Left renal cortex interstitium (tissue), 4 donors: Measurements from ENCODE around the gene UNCX. TPM values are rescaled to one million over a fixed set of nuclear protein-coding genes. Genes with fewer than 3 reads are reported as not detected.
A peak's percentile ranks its signal among the peaks of the same experiment; 100 is the strongest.
"Not testable (repeated sequence)": the region's sequence is repeated elsewhere in the genome, so short reads cannot be mapped to it uniquely, and the experiment has no call there.

ENCODE experiments used
- DNase-seq, 4 donors: peaks; one replicate each; pipeline ENCODE4 v3.0.0-alpha.2; 2013; ENCODE audit warnings: low read depth in 4 of 4, low spot score in 2 of 4, missing footprints in 1 of 4
- polyA plus RNA-seq, 4 donors: library from polyadenylated mRNA; unstranded; fragments of 120-200 nt; gene quantifications; one replicate each; pipeline ENCODE4 v1.2.1, GENCODE V29; 2013; ENCODE audit not compliant: insufficient read length in 4 of 4

UNCX gene
- polyA plus RNA-seq, 4 donors, result 6.6 to 20.2 (median 15.1) TPM

DNA sequence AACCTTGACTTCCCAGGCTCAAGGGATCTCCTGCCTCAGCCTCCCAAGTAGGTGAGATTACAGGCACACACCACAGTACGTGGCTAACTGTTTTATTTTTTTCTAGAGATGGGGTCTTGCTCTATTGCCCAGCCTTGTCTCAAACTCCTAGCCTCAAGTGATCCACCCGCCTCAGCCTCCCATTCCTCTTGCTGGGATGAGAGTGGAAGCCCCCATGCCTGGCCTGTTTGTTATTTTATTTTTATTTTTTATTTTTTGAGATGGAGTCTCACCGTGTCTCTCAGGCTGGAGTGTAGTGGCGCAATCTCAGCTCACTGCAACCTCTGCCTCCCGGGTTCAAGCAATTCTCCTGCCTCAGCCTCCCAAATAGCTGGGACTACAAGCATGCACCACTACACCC is 20.6 kb upstream of the UNCX start:
- DNase-seq, result not testable (repeated sequence)

DNA sequence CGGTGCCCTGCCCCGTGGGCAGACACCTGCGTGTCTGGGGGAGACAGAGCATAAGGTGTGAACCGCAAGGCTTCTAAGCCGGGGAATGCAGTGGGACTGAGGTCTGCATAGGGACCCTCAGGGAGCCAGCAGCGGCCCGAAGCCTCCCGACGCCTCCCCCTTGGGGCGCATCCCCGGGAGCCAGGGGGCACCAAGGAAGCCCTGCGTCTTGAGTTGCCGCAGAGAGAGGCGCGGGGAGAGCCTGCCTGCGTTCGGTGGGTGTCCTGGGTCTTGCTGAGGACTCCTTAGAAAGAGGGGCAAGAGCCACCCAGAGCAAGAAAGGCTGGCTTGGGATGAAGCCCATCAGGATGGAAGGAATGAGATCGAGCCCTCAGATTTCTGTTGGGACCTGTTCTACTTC is 18.2 kb upstream of the UNCX start:
- DNase-seq, result no peak

DNA sequence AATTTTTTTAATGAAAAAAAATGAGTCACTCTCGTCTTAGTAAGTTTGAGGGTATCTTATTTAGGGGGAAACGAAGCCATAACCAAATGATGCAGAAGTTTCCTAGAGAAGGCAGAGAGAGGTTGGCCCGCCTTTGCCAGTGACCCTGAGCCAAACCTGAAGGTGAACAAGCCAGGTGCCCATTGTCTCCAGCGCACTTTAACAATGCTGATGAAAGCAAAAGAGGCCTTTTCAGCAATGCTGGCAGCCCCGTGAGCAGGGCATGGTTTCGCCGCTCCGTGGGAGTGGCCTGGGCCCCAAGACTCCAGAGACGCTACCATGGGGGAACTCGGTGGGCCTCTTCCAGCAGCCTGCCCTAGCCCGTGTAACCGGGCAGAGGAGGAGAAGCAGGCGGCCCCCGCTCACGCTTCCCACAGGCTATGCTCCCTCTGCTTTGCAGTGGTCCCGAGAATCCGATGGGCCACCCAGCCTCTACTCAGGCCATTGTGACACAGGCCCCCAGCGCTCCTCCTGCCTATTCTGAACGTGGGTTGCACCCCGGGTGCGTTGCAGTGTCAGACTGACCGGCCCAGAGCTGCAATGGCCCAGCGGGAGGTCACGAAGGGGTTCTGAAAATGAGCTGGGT is 14.0 kb upstream of the UNCX start:
- no peak for DNase-seq

DNA sequence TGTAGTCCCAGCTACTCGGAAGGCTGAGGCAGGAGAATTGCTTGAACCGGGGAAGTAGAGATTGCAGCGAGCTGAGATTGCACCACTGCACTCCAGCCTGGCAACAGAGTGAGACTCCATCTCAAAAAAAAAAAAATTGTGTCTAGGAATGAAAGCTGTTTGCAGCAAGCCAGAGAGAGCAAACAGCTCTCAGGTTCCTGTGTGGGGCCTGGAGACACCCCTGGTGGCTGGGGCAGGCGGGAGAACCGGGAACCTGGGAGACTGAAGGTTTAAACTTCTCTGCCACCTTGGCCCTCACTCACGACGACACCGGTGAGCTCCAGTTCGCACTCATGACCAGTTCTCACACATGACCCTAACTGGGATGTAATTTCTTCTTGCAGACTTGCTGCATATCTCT is 13.2 kb upstream of the UNCX start:
- DNase-seq, result no peak

DNA sequence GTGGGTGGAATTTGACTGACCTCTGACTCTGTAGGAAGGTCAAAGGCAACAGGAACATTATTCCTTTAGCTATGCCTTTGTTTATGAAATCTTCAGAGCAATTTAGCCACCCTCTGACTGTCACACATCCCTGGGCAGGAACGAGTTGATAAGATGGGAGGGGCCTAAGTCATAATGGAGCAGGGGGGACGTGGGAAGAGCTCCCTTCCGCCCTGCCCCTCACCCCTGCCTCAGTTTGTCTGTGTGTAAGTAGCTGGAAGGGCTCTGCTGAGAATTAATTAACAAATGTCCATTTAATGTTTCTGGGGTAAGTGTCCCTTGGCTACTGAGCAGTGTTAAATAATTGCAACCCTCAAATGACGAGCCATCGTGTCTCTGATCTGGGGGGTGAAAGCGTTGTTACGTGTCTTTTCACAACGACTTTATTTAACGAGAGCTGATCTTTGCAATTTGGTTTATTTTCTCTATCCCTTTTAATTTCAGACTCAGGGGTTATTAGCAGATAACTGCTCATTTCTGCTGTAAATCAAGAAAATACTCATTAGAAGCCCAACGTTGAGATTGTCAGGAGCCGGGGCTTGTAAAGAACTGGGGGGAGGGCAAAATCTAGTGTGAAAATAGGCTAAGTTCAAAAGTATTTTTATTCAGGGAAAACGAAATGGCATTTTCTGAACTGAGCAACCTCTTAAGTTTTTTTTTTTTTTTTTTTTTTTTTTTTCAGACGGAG is 12.5 kb upstream of the UNCX start:
- no peak for DNase-seq

DNA sequence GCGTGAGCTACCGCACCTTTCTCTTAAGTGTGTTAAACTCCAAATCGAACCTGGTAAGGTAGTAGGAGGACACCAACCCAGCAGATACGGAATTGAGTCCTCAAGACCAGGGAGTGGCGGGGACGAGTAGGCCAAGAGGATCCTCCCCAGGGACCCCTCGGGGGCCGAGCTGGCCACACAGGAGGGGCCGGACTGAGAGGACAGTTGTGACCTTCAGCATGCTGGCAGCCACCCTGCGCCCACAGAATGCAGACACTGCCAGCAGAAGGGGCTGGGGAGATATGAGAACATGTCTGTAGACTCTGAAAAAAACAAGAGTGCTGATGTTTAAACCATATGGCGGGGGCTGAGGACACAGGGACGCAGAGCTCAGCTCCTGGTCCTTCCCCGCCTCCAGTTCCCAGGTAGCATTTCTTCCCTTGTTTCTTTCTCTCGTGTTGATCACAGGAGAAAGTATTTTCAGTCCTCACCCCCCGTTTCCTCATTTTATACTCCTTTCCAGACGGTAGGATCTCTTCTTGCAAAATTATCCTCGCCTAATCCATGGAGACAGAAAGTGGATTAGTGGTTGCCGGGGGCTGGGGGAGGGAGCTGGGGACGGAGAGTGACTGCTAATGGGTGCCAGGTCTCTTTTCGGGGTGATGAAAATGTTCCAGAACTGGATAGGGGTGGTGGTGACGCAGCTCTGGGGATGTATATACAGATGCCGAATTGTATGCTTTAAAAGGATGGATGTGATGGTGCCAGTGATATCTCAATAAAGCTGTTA is 11.5 kb upstream of the UNCX start:
- no peak for DNase-seq

DNA sequence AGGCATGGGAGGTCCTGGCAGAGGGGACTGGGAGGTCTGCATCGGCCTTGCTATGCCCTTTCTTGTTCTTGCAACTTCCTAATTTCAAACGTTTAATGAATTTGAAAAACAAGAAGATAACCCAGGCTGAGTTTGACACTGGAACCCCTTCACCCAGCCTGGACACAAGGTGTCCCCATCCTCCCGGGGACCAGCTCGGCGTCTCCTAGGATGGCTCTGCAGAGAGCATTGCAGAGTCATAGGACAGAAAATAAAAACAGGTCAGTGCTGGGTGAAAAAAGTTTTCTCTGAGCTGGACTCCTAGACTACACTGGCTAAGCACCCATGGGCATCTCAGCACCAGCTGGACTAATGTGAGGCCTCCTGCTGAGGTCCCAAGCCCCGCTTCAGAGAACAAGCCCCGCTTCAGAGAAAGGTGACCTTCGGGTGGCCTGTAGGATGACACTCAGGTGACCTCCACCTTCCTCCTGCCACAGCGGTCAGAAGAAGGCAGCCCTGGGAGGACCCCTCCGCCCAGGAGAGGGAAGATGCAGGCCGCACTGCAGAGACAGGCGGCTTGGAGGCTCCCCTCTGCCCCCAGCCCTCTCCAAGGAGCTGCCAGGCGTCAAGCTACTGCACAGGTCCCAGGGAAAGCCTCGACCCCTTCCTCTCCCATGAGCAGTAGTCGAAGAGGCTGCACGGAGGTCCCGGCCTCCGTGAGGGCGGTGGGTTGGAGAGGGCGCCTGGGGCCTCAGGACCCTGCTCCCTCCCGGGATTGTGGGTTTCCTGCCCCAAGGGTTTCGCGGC is 9.3 kb upstream of the UNCX start:
- no peak for DNase-seq

DNA sequence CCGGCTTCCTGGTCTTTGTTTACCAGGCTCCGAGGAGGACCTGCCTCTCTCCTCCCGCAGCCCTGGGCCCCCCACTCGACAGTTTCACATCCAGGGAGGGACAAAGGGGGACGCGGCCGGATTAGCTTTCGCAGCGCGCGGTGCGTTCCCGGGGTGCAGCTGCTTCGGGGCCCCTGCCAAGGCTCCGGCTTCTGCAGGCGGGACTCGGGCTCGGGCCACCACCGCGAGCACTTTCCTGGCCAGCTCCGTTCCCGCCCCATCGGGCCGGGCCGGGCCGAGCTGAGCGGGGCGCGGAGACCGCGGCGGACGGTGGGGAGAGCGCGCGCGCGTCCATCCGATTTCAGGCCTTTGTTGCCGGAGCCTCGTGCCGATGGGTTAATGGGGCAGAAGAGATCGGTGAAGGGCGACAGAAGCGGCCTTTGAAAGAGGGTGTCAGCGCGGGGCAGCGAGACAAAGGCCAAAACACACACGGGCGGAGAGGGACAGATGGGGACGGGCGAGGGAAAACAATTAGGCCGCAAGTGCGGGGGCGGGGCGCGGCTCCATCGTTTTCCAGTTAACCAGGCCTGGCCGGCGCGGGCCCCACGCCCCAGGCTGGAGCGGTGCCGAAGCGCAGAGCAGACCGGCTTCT is 8.5 kb upstream of the UNCX start:
- DNase-seq, result peak in 1 of 4 donors; percentile 35

DNA sequence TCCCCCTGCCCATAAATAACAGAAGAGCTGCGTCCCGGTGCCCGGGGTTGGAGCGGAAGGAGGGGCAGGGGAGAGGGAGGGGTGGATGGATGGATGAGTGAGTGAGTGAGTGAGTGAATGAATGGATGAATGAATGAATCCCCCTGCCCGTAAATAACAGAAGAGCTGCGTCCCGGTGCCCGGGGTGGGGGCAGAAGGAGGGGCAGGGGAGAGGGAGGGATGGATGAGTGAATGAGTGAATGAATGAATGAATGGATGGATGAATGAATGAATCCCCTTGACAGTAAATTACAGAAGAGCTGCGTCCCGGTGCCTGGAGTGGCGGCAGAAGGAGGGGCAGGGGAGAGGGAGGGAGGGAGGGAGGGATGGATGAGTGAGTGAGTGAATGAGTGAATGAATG is 7.6 kb upstream of the UNCX start:
- DNase-seq, result no peak

DNA sequence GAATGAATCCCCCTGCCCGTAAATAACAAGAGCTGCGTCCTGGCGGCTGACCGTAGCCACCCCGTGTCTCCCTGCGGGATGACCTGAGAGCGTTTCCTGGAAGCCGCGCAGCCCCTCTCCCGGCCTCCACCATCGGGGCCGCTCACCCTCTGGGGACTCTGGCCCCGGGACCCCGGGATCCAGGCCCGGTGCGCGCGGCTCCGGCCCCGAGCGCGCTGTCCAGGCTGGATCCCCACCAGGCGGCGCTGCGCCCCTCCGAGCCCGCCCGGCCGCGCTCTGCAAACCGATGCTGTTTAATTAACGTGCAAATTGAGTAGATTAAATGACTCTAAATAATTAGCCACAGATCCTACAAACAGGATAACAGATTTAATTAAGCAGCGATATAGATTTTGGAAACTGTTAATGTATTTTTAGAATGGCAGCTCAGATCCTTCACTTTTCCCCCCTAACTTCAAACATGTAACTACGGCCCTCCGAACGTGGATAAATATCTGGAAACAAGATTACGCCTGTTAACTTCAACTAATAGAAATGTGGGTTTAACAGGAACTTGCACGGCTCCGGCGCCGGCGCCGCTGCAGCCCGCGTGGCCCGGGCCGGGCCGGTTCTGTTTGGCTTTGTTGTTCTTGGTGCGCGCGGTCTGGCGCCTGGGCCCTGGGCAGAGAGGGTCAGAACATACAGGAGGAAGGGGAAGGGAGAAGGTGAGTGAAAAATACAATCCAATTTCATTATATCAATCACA is 7.1 kb upstream of the UNCX start:
- peak in 1 of 4 donors; percentile 29 for DNase-seq

DNA sequence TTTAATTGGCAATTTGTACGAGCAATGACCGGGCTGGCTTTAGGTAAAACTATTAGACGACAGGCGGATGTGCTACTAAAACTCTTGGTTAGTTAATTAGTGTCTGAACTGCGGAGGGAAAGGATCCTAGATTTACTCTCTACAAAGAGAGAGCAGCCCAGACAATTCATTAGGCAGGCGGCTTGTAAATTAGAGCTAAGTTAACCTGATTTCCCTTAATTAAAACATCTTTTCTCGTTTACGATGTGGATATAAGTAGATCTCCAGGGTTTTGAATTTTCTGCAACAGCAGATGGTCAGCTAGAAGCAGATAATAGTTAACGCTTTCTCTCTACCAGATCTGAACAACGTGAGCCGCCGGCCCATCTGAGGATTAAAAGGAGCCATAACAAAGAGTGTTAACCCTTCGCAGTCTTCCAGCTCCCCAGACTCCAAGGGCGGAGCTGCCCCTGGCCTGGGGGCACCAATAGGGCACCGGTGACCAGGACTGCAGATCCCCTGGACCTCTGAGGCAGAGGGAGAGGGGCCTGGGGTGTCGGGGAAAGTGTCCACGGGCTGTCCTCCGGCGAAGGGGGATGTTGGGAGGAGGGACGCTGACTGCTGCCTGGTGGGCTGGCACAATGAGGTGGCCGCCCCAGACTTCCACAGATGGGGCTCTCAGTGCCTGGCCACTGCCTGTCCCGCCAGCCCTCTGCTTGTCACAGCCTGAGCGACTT is 6.3 kb upstream of the UNCX start:
- DNase-seq, result peak in 1 of 4 donors; percentile 28

DNA sequence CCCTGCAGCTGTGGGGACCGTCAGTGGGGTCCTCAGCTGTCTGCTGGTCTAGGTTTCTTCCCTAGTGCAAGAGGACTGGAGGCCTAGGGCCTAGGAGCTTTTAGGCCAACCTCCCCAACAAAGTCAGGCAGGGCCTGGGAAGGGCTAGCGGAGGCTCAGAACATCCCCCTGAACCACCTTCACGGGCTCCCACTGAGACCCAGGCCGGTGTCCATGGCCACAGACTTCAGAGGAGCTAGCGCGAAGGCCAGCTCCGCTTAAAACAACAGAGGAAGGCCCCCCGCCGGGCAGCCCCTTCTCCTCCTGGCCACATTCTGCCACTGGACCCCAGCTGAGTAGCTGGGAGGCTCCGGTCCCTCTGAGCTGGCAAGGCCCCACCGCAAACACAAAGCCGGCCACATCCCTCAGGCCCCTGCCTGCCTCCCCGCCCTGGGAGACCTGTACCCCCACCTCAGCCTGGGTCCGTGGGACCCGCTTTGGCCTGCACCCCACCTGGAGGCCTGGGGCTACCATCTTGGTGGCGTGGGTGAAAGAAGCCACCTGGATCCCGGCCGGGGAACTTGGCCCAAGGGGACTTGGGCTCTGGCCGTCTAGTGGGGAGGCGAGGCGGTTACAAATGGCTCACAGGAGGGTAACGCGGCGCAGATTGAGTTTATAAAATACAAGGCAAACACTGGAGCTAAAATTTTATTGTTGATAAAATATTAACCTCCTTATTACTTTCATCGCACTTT is 5.4 kb upstream of the UNCX start:
- DNase-seq, result no peak

DNA sequence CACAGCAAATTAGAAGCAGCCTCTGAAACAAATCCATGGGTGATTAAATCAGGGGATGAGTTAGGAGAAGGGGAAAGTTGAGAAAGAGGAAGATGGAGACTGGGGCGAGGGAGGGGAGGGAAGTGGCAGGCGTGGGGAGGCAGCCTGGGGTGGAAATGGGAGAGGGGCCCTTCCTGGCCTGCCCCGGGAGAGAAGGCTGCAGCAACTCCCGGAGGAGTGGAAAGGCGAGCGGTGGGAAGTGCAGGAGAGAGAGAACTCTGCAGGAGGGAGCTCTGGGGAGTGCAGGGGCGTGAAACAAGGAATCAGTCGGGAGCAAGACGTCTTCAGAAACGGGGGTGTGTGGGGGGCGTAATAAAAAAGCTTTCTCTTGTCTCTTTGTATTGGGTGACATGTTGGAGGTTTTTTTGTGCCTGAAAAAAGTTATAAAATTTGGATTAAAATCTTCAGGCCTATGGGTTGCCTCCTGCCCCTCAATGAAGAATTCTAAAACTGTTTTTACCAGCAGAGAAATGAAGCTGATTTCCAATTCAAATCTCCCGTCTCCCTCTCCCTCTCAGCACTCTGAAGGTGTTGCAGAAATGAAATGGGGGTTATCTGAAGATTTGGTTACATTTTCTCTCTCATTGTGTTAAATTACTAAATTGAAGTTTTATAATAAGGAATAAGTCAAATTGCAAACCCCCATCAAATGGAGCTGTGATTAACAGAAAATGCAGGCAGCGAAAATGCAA is 4.7 kb upstream of the UNCX start:
- DNase-seq, result peak in 1 of 4 donors; percentile 24

DNA sequence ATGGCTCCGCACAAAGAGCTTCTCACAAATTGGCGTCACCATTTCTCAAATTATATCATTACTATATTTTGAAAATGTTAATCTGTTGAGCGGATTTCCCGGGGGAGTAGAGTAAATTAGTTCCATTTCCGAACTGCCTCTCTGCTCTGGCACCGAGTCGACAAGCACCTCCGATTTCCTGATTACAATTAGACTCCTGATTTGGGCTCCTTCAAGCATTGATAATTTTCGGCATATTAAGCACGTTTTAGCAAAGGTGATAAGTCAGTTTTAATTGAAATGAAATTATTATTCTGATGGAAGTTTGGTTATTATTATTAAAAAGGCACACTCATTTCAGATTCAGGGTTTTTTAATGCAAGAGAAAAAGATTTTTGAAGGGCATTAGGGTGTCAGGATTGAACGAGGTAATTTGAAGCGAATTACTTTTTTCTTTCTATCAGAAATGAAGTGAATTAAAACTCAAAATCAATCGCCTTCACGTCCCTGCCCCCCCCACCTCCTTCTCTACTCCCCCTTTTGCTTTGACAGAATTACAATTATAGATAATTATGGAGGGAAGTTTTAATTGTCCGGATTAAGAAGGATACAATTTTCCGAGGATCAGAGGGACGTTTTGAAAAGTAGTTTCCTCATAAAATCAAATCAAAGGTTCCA is 4.0 kb upstream of the UNCX start:
- peak in 1 of 4 donors; percentile 23 for DNase-seq

DNA sequence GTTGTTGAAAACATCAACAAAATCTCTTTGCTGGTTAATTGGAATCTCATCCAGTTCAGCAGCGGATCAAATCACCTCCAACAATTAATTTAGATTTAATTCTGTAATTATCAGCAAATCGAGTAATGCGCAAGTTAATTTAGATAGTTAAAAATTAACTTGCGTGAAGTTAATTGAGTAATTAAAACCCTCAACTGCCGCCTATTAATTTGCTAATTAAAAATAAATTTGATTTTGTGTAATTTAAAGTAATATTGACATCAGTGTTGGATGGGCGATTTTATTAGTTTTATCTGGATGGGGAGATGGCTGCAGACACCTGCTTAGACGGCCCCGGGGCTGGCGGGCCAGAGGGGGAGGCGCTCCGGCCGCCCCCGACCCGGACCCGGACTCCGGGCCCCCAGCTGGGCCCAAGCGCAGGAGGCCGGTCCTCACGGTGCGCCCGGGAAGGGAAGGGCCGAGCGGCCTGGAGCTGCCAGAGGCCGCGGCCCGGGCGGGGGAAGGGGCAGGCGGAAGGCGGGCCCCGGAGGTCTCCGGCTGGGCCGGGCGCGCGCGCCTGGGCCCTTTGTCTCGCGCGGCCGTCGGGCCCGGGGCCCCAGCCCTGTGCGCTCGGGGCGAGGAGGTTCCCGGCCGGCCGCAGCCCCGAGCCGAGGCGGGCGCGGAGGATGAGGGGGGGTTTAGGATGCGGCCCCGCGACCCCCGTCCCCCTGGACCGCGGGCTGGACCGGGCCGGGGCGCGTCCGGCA is 3.3 kb upstream of the UNCX start:
- no peak for DNase-seq

DNA sequence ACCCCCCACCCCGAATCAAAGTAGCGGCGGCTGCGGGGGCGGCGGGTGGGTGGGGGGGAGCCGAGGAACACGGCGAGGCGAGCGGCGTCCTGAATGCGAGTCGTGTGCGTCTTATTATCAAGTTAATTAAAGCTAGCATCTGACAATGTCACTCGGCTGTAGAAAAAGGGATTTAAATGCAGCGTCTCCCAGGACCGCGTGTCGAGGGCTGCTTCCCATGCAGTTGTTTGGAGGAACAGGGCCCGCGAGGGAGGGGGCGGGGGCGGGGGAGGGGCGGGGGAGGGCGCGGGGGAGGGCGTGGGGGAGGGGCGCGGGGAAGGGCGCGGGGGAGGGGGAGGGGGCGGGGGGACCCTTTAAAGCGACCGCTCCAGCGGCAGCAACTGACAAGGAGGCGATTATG is 2.7 kb upstream of the UNCX start:
- no peak for DNase-seq
